ENCODE results near the gene TRUB2. TPM values are rescaled to one million over a fixed set of nuclear protein-coding genes. Genes with fewer than 3 reads are reported as not detected.

TRUB2 gene
- total RNA-seq, 2 donors from 2014 or later, result 7.4 to 8.4 TPM

GRCh38 chr9:128298535-128299482 lies 23.4 kb downstream of the TRUB2 start:
- TF ChIP-seq CTCF (IDR thresholded peaks at IDR 0.05), result no peak
- H3K36me3 ChIP-seq, result no peaks in the 10 kb centered on the region
- no peaks in the 10 kb centered on the region for H3K9me3 ChIP-seq
- no peak for ATAC-seq (ENCODE audit: insufficient number of reproducible peaks, low FRiP score, low read depth)
- H3K27me3 ChIP-seq (replicated peaks; ENCODE audit: insufficient read depth), result no peaks in the 10 kb centered on the region
- H3K4me1 ChIP-seq (ENCODE audit: control insufficient read depth in 1 of 2, low read depth in 2 of 2), result no peaks in the 10 kb centered on the region
- H3K4me3 ChIP-seq, result no peak overlapping the region
- DNase-seq (ENCODE audit: low spot score), result no peak
- H3K27ac ChIP-seq, result no peak overlapping the region

- TF ChIP-seq CTCF (IDR thresholded peaks at IDR 0.05), result no peak
- Histone ChIP-seq H3K9me3 (no peaks in the 10 kb centered on the region), H3K27ac (no peak overlapping the region), H3K27me3 (replicated peaks; ENCODE audit: insufficient read depth) (no peaks in the 10 kb centered on the region), H3K4me1 (ENCODE audit: control insufficient read depth in 1 of 2, low read depth in 2 of 2) (no peaks in the 10 kb centered on the region), H3K36me3 (no peaks in the 10 kb centered on the region), H3K4me3 (no peak overlapping the region)
- ATAC-seq (ENCODE audit: insufficient number of reproducible peaks, low FRiP score, low read depth) (no peak), DNase-seq (ENCODE audit: low spot score) (no peak)
Measured at GRCh38 chr9:128297221-128297773, 24.9 kb downstream of the TRUB2 start.

- Histone ChIP-seq H3K9me3 (no peaks in the 10 kb centered on the region), H3K27me3 (replicated peaks; ENCODE audit: insufficient read depth) (no peaks in the 10 kb centered on the region), H3K36me3 (no peaks in the 10 kb centered on the region), H3K4me1 (ENCODE audit: control insufficient read depth in 1 of 2, low read depth in 2 of 2) (no peaks in the 10 kb centered on the region), H3K4me3 (no peak overlapping the region), H3K27ac (no peak overlapping the region)
- no peak for TF ChIP-seq CTCF (IDR thresholded peaks at IDR 0.05)
- no peak for ATAC-seq (ENCODE audit: insufficient number of reproducible peaks, low FRiP score, low read depth)
- no peak for DNase-seq (ENCODE audit: low spot score)
Measured at GRCh38 chr9:128296340-128297220, 25.7 kb downstream of the TRUB2 start.

- DNase-seq (ENCODE audit: low spot score) (no peak), ATAC-seq (ENCODE audit: insufficient number of reproducible peaks, low FRiP score, low read depth) (no peak)
- H3K27ac ChIP-seq, result no peak overlapping the region
- H3K27me3 ChIP-seq (replicated peaks; ENCODE audit: insufficient read depth), result no peaks in the 10 kb centered on the region
- no peaks in the 10 kb centered on the region for H3K36me3 ChIP-seq
- H3K9me3 ChIP-seq, result no peaks in the 10 kb centered on the region
- no peak for TF ChIP-seq CTCF (IDR thresholded peaks at IDR 0.05)
- H3K4me3 ChIP-seq, result no peak overlapping the region
- H3K4me1 ChIP-seq (ENCODE audit: control insufficient read depth in 1 of 2, low read depth in 2 of 2), result no peaks in the 10 kb centered on the region
Measured at GRCh38 chr9:128294142-128294541, 28.1 kb downstream of the TRUB2 start.

GRCh38 chr9:128293091-128293490 lies 29.2 kb downstream of the TRUB2 start:
- Histone ChIP-seq H3K27ac (no peak overlapping the region), H3K36me3 (peaks cover 6% of the 10 kb centered on the region), H3K4me1 (ENCODE audit: control insufficient read depth in 1 of 2, low read depth in 2 of 2) (no peaks in the 10 kb centered on the region), H3K4me3 (no peak overlapping the region), H3K27me3 (replicated peaks; ENCODE audit: insufficient read depth) (no peaks in the 10 kb centered on the region), H3K9me3 (no peaks in the 10 kb centered on the region)
- no peak for TF ChIP-seq CTCF (IDR thresholded peaks at IDR 0.05)
- DNase-seq (ENCODE audit: low spot score), result no peak
- no peak for ATAC-seq (ENCODE audit: insufficient number of reproducible peaks, low FRiP score, low read depth)
